ENCODE measurements around the gene RHBDF1.
"Not testable (repeated sequence)": the region's sequence is repeated elsewhere in the genome, so short reads cannot be mapped to it uniquely, and the experiment has no call there.

Gene RHBDF1

GRCh38 chr16:58491-59439 lies 13.7 kb downstream of the RHBDF1 start:
- no peak for DNase-seq (ENCODE audit: low read depth)

GRCh38 chr16:57711-58110 lies 14.7 kb downstream of the RHBDF1 start:
- no peak for DNase-seq (ENCODE audit: low read depth)

GRCh38 chr16:56231-56927 lies 16.1 kb downstream of the RHBDF1 start:
- DNase-seq (ENCODE audit: low read depth): no peak

- no peak for DNase-seq (ENCODE audit: low read depth)
These were observed 16.8 kb downstream of the RHBDF1 start for GRCh38 chr16:55571-56136.

GRCh38 chr16:54237-54581 lies 18.2 kb downstream of the RHBDF1 start:
- no peak for DNase-seq (ENCODE audit: low read depth)

GRCh38 chr16:53346-54236 lies 18.8 kb downstream of the RHBDF1 start, which contains the start of the genes POLR3K and SNRNP25:
Gene POLR3K, minus strand, starts transcription at chr16:53608. Its CDS starts 22 bp downstream, at chr16:53586.
Gene SNRNP25, plus strand, starts transcription at chr16:53828. Its CDS starts 189 bp downstream, at chr16:54017.
- peak; percentile 96 for DNase-seq (ENCODE audit: low read depth)

- DNase-seq (ENCODE audit: low read depth): no peak
These were observed 21.5 kb downstream of the RHBDF1 start for GRCh38 chr16:50769-51591.

- no peak for DNase-seq (ENCODE audit: low read depth)
These were observed 25.2 kb downstream of the RHBDF1 start for GRCh38 chr16:47234-47633.

GRCh38 chr16:46510-46909 lies 25.9 kb downstream of the RHBDF1 start:
- DNase-seq (ENCODE audit: low read depth): not testable (repeated sequence)

- no peak for DNase-seq (ENCODE audit: low read depth)
These were observed 27.0 kb downstream of the RHBDF1 start for GRCh38 chr16:45454-45853.

- no peak for DNase-seq (ENCODE audit: low read depth)
These were observed 27.8 kb downstream of the RHBDF1 start for GRCh38 chr16:44655-45054.

- no peak for DNase-seq (ENCODE audit: low read depth)
These were observed 29.1 kb downstream of the RHBDF1 start for GRCh38 chr16:43294-43693.

- no peak for DNase-seq (ENCODE audit: low read depth)
These were observed 29.7 kb downstream of the RHBDF1 start for GRCh38 chr16:42691-43090.

- DNase-seq (ENCODE audit: low read depth): no peak
These were observed 30.4 kb downstream of the RHBDF1 start for GRCh38 chr16:42069-42457.

GRCh38 chr16:41439-42068 lies 30.9 kb downstream of the RHBDF1 start:
- no peak for DNase-seq (ENCODE audit: low read depth)

GRCh38 chr16:38941-39892 lies 33.2 kb downstream of the RHBDF1 start:
- no peak for DNase-seq (ENCODE audit: low read depth)

- DNase-seq (ENCODE audit: low read depth): not testable (repeated sequence)
These were observed 34.2 kb downstream of the RHBDF1 start for GRCh38 chr16:38206-38605.

- no peak for DNase-seq (ENCODE audit: low read depth)
These were observed 34.9 kb downstream of the RHBDF1 start for GRCh38 chr16:37511-37910.

- DNase-seq (ENCODE audit: low read depth): no peak
These were observed 36.0 kb downstream of the RHBDF1 start for GRCh38 chr16:36336-36984.

All from GM04504 (cell line).